ENCODE results near the gene H1-8.
"Not testable (repeated sequence)": the region's sequence is repeated elsewhere in the genome, so short reads cannot be mapped to it uniquely, and the experiment has no call there.

The H1-8 gene

DNA sequence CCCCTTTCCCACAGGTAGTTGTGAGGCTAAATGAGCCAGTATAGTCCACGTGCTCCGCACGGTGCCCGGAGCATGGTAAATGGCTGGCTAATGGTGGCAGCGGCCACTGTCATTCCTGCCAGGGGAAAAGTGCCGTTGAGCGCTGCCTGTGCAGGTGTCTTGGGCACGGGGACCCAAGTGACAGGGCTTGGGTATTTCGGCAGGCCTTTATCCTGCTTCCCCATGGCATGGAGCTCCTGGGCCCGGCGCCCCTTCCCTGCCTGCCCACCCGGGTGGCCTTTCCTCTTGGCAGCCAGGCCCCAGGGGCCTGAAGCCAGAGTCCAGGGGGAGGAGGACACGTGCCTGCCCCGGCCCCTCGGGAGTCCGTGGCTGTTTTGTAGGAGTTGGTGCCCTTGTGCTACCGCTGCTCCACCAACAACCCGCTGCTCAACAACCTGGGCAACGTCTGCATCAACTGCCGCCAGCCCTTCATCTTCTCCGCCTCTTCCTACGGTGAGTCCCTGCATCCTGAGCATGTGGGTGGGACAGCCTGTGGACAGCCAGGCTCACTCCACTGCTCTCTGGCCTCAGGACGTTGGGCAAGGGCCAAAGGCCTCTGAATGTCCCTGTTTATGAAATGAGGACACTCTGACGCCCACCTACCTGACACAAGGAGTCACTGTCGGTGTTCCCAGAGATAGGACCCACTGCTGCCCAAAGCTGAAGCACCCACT is 27.7 kb upstream of the H1-8 start:
- not testable (repeated sequence) for DNase-seq (ENCODE audit: low read depth in 2 of 2)

- DNase-seq (ENCODE audit: low read depth in 2 of 2) = not testable (repeated sequence)
Observed at GRCh38 chr3:129515821-129516432, 27.0 kb upstream of the H1-8 start.

DNA sequence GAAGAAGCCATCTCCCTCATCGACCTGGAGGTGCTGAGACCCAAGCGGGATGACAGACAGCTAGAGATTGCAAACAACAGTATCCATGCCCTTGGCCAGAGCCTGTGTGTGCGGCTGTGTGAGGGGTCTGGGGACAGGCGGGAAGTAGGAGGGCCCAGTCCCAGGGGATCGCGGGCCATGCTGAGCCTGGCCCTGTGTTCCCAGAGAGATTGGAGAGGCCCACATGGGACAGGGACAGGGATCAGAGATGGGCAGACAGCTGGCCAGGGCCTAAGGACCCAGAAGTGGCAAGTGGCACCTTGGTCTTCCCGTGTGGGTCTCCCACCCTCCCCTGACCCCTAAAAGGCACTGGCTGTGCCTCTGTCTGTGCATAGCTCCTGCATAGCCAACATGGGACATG is 25.5 kb upstream of the H1-8 start:
- DNase-seq (ENCODE audit: low read depth in 2 of 2) = no peak

DNA sequence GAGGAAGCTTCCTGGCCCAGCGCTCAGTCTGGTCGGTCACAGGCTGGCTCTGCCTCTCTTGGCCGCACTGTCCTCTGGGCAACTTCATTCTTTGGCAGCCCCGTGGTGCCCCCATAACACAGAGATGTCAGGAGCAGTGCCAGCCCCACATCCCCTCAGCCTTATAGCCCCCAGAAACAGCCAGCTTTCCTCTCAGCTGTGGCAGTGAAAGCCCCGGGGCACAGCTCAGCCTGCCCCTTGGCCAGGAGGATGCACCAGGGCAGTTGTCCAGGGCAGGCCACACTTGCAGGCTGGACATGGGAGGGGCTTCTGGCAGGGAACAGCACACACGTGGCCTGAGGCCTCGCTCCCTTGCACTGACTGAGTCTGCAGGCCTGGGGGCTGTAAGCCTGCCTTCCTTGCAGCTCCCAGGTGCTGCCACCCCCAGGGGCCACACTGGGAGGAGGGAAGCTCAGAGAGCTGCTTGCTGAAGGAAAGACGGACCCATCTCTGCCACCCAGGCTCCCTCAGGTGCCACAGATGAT is 24.9 kb upstream of the H1-8 start:
- no peak for DNase-seq (ENCODE audit: low read depth in 2 of 2)

DNA sequence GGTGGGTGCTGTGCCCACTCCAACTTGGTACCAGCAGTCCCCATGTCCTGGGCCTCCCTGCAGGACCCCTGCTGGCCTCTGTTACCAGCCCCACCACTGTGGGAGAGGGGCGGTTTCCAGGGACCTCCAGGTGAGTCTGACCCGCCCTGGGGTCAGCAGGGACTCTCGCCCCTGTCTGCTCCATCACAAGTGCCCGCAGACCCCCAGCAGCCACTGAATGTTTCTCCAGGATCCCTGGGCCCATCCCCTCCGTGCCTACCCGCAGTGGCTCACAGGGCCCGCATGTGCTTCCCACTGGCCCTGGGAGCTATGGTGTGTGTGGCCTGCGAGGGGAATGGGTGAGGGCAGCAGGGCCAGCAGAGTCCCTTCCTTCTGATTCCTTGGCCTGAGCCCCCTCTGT is 24.4 kb upstream of the H1-8 start:
- no peak for DNase-seq (ENCODE audit: low read depth in 2 of 2)

- no peak for DNase-seq (ENCODE audit: low read depth in 2 of 2)
Observed at GRCh38 chr3:129519449-129519848, 23.5 kb upstream of the H1-8 start.

- no peak for DNase-seq (ENCODE audit: low read depth in 2 of 2)
Observed at GRCh38 chr3:129519896-129520715, 22.9 kb upstream of the H1-8 start.

DNA sequence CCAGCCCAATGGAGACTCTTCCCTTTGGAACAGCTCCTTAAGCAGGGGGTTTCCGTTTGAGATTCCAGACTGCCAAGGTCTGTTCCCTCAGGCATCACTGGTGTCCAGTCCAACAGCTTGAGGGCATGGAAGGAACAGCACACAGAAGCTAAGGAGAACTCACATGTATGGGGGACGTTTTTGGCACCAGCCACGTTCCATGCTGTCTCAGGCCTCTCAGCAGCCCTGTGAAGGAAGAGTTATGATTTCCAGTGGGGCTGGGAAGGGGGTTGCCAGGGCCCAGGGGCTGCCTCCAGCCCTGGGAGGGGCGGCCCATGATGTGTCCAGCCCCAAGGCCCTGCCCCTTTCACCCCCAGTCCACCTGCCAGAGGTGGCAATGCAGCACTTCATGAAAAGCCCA is 22.0 kb upstream of the H1-8 start:
- DNase-seq (ENCODE audit: low read depth in 2 of 2) = no peak

- no peak for DNase-seq (ENCODE audit: low read depth in 2 of 2)
Observed at GRCh38 chr3:129521611-129522010, 21.4 kb upstream of the H1-8 start.

- no peak for DNase-seq (ENCODE audit: low read depth in 2 of 2)
Observed at GRCh38 chr3:129522953-129523352, 20.0 kb upstream of the H1-8 start.

- no peak for DNase-seq (ENCODE audit: low read depth in 2 of 2)
Observed at GRCh38 chr3:129524081-129524480, 18.9 kb upstream of the H1-8 start.

DNA sequence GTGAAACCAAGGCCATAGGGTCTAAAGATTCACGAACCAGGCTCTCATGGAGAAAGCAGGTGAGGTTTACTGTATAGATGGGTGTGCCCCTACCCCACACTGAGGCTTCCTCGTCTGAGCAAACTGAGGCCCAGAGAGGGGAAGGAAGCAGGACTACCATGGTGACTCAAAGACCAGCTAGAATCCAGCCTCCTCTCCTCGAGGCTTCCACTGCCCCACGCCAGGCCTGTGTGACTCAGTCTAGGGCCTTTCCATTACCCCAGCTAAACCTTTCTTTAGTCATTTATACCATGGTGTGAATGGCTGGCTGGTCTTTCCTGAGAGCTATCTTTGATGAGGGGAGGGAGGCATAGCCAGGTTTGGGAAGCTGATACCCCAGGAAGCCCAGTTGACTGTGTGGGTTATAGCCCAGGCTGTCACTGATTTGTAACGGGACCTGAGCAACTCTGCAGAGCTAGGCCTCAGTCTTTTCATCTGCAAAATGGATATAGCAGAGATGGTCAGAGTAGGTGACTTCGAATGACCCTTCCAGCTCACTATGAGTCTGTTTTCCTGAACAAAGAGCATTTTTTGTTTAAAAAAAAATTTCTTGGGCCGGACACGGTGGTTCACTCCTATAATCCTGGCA is 17.5 kb upstream of the H1-8 start:
- no peak for DNase-seq (ENCODE audit: low read depth in 2 of 2)

DNA sequence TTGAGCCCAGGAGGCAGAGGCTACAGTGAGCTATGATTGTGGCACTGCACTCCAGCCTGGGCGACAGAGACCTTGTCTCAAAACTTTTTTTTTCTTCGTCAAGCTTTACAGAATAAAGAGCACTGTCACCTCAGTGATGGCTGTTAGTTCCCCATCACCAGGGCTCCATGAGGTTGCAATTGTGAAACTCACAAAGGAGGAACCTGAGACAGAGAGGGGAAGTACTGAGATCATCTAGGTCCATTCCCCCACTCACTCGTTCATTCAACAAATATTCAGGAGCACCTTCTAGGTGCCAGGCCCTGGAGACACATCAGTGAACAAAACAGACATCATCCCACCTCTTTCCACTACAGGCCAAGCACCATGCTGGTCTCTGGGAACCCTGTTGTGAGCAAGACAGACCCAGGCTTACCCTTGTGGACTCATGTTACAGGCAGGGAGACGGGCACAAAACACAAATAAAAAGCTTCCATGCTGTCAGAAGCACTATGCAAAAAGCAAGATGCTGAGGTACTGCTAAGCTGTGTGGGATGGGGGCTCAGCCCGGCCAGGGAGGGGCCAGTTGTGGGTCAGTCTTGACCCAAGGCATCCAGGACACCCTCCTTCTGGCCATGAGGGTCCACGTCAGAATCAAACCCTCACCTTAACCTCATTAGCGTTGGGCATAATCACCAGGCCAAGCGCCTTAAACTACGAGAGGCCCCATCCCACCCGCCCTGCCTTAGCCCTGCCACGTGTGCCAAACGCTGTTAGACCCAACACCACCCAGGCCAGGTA is 16.7 kb upstream of the H1-8 start:
- no peak for DNase-seq (ENCODE audit: low read depth in 2 of 2)

- DNase-seq (ENCODE audit: low read depth in 2 of 2) = no peak
Observed at GRCh38 chr3:129527262-129527661, 15.7 kb upstream of the H1-8 start.

DNA sequence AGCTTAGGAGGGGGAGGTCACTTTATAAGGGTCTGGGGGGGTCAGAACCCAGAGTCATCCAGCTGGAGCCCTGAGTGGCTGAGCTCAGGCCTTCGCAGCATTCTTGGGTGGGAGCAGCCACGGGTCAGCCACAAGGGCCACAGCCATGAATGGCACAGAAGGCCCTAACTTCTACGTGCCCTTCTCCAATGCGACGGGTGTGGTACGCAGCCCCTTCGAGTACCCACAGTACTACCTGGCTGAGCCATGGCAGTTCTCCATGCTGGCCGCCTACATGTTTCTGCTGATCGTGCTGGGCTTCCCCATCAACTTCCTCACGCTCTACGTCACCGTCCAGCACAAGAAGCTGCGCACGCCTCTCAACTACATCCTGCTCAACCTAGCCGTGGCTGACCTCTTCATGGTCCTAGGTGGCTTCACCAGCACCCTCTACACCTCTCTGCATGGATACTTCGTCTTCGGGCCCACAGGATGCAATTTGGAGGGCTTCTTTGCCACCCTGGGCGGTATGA is 14.3 kb upstream of the H1-8 start, which contains the start of gene RHO:
Gene RHO, plus strand, starts transcription at position 51 of the 512 bp plus-strand sequence. Its CDS starts 95 bp downstream, at position 146.
- no peak for DNase-seq (ENCODE audit: low read depth in 2 of 2)

GRCh38 chr3:129529436-129530210 is 13.4 kb upstream of the H1-8 start:
- no peak for DNase-seq (ENCODE audit: low read depth in 2 of 2)

DNA sequence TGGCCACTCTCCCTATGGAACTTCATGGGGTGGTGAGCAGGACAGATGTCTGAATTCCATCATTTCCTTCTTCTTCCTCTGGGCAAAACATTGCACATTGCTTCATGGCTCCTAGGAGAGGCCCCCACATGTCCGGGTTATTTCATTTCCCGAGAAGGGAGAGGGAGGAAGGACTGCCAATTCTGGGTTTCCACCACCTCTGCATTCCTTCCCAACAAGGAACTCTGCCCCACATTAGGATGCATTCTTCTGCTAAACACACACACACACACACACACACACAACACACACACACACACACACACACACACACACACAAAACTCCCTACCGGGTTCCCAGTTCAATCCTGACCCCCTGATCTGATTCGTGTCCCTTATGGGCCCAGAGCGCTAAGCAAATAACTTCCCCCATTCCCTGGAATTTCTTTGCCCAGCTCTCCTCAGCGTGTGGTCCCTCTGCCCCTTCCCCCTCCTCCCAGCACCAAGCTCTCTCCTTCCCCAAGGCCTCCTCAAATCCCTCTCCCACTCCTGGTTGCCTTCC is 12.7 kb upstream of the H1-8 start:
- no peak for DNase-seq (ENCODE audit: low read depth in 2 of 2)

GRCh38 chr3:129530821-129531220 is 12.2 kb upstream of the H1-8 start:
- no peak for DNase-seq (ENCODE audit: low read depth in 2 of 2)

- no peak for DNase-seq (ENCODE audit: low read depth in 2 of 2)
Observed at GRCh38 chr3:129531699-129532098, 11.3 kb upstream of the H1-8 start.

GRCh38 chr3:129532261-129532660 is 10.7 kb upstream of the H1-8 start:
- DNase-seq (ENCODE audit: low read depth in 2 of 2) = no peak
